LNCaP clone FGC (cell line): Measurements from ENCODE around the gene KLHL17.

Experiments
- DNase-seq: peaks from one replicate; pipeline ENCODE4 v3.0.0-alpha.2; 2011; ENCODE audit warnings: low read depth
- H3K4me3 ChIP-seq: 2 replicates; pipeline ENCODE4 v1.5.1; 2011; ENCODE audit warnings: mild to moderate bottlenecking, low read depth, low read length, control low read depth
- CTCF ChIP-seq: IDR thresholded peaks from 2 replicates; pipeline ENCODE4 v1.5.1; 2012; ENCODE audit warnings: mild to moderate bottlenecking; ENCODE audit not compliant: control insufficient read depth, insufficient read depth; ENCODE audit errors: extremely low read depth

The KLHL17 gene

GRCh38 chr1:960363-961131, at the start of gene KLHL17:
KLHL17 (plus strand) TSS chr1:960584; CDS start chr1:960694, 110 bp downstream.
- no peak for DNase-seq
- TF ChIP-seq CTCF: no peak
- H3K4me3 ChIP-seq: peak within 1 kb of the TSS; percentile 64

- DNase-seq: no peak
- H3K4me3 ChIP-seq: no peak overlapping the region
- no peak for TF ChIP-seq CTCF
These were observed 49.3 kb upstream of the KLHL17 start for GRCh38 chr1:910881-911721.

GRCh38 chr1:911875-912739, 48.3 kb upstream of the KLHL17 start:
- no peak for TF ChIP-seq CTCF
- no peak overlapping the region for H3K4me3 ChIP-seq
- DNase-seq: no peak

GRCh38 chr1:912740-913301, 47.6 kb upstream of the KLHL17 start:
- H3K4me3 ChIP-seq: no peak overlapping the region
- no peak for DNase-seq
- TF ChIP-seq CTCF: no peak

- no peak for TF ChIP-seq CTCF
- DNase-seq: no peak
These were observed 46.8 kb upstream of the KLHL17 start for GRCh38 chr1:913491-914130.

More at GRCh38 chr1:913491-914130, 46.8 kb upstream of the KLHL17 start:
- H3K4me3 ChIP-seq: no peak overlapping the region
